GM12878 (cell line): ENCODE measurements around the gene BAZ2B. TPM values are rescaled to one million over a fixed set of nuclear protein-coding genes. Genes with fewer than 3 reads are reported as not detected.

Source experiments
- ATF7 ChIP-seq: fragments of 450-650 bp; IDR thresholded peaks from 2 replicates; pipeline ENCODE4 v1.6.1; 2016; ENCODE audit warnings: low read depth, mild to moderate bottlenecking
- E4F1 ChIP-seq: fragments of 450-650 bp; IDR thresholded peaks from 2 replicates; pipeline ENCODE4 v1.6.1; 2018; ENCODE audit warnings: borderline replicate concordance, mild to moderate bottlenecking; ENCODE audit not compliant: partially characterized antibody
- ETV6 ChIP-seq, 2 experiments: fragments of 450-650 bp in 1 of 2; IDR thresholded peaks in 1 of 2; conservative IDR thresholded peaks in 1 of 2; 2 replicates each; pipeline ENCODE4 v1.6.1; 2014; ENCODE audit warnings: antibody characterized with exemption in 1 of 2, borderline replicate concordance in 1 of 2, low read depth in 1 of 2, mild to moderate bottlenecking in 1 of 2, moderate library complexity in 1 of 2
- PKNOX1 ChIP-seq: fragments of 450-650 bp; IDR thresholded peaks from 2 replicates; pipeline ENCODE4 v1.6.1; 2016; ENCODE audit warnings: mild to moderate bottlenecking
- RAD51 ChIP-seq: fragments of 450-650 bp; IDR thresholded peaks from 2 replicates; pipeline ENCODE4 v1.6.1; 2016; ENCODE audit warnings: moderate library complexity, mild to moderate bottlenecking, inconsistent platforms
- SMAD1 ChIP-seq: fragments of 450-650 bp; IDR thresholded peaks from 2 replicates; pipeline ENCODE4 v1.6.1; 2018; ENCODE audit warnings: mild to moderate bottlenecking, low read depth; ENCODE audit not compliant: partially characterized antibody
- SREBF1 ChIP-seq: IDR thresholded peaks from 2 replicates; pipeline ENCODE4 v1.6.1; 2012; ENCODE audit warnings: mild to moderate bottlenecking, low read length
- SREBF2 ChIP-seq: IDR thresholded peaks from 2 replicates; pipeline ENCODE4 v1.6.1; 2012; ENCODE audit warnings: mild to moderate bottlenecking, low read length
- SUPT20H ChIP-seq: IDR thresholded peaks from 2 replicates; pipeline ENCODE4 v1.6.1; 2011; ENCODE audit warnings: low read depth, mild to moderate bottlenecking, low read length, moderate library complexity, borderline replicate concordance; ENCODE audit not compliant: control insufficient read depth
- TAF1 ChIP-seq: IDR thresholded peaks from 2 replicates; pipeline ENCODE4 v1.6.1; 2011; ENCODE audit warnings: mild to moderate bottlenecking, low read depth, low read length, borderline replicate concordance
- polyA plus RNA-seq, 11 experiments: library from polyadenylated mRNA; depleted of rRNA in 4 of 11; unstranded in 6 of 11; stranded (reverse) in 5 of 11; fragments of >200 nt; fragmentation: Nextera tagmentation in 4 of 11; fragmentation: Illumina TruSeq in 1 of 11; extraction: Ambion mirVana in 4 of 11; extraction: Trizol in 1 of 11; gene quantifications; 1 replicate in 1 of 11; 2 replicates in 10 of 11; pipeline versions ENCODE4 v1.2.1 to v1.2.3, GENCODE V29; 2011 to 2016; ENCODE audit warnings: inconsistent platforms in 2 of 11, missing spikeins in 2 of 11, low read depth in 1 of 11
- total RNA-seq, 4 experiments: library from RNA; depleted of rRNA in 3 of 4; stranded (reverse); fragments of >200 nt in 3 of 4; fragmentation: Illumina TruSeq in 1 of 4; extraction: Trizol in 1 of 4; gene quantifications; 2 replicates each; pipeline versions ENCODE4 v1.2.1 to v1.2.3, GENCODE V29; 2013 to 2021
- TF ChIP-seq, protein P1 (sequence below): fragments of 450-650 bp; IDR thresholded peaks from 2 replicates; pipeline ENCODE4 v1.6.1; 2017; ENCODE audit warnings: mild to moderate bottlenecking, moderate library complexity
- TF ChIP-seq, protein P2 (sequence below): fragments of 450-650 bp; IDR thresholded peaks from 2 replicates; pipeline ENCODE4 v1.6.1; 2017; ENCODE audit warnings: mild to moderate bottlenecking

BAZ2B gene
- total and polyA plus RNA-seq, 10 of the 15 experiments (the other 5 are each of a cell fraction or from before 2014, with no cell fraction given): 8.8 to 49.7 (median 24.7) TPM

- TF ChIP-seq, protein P1, sequence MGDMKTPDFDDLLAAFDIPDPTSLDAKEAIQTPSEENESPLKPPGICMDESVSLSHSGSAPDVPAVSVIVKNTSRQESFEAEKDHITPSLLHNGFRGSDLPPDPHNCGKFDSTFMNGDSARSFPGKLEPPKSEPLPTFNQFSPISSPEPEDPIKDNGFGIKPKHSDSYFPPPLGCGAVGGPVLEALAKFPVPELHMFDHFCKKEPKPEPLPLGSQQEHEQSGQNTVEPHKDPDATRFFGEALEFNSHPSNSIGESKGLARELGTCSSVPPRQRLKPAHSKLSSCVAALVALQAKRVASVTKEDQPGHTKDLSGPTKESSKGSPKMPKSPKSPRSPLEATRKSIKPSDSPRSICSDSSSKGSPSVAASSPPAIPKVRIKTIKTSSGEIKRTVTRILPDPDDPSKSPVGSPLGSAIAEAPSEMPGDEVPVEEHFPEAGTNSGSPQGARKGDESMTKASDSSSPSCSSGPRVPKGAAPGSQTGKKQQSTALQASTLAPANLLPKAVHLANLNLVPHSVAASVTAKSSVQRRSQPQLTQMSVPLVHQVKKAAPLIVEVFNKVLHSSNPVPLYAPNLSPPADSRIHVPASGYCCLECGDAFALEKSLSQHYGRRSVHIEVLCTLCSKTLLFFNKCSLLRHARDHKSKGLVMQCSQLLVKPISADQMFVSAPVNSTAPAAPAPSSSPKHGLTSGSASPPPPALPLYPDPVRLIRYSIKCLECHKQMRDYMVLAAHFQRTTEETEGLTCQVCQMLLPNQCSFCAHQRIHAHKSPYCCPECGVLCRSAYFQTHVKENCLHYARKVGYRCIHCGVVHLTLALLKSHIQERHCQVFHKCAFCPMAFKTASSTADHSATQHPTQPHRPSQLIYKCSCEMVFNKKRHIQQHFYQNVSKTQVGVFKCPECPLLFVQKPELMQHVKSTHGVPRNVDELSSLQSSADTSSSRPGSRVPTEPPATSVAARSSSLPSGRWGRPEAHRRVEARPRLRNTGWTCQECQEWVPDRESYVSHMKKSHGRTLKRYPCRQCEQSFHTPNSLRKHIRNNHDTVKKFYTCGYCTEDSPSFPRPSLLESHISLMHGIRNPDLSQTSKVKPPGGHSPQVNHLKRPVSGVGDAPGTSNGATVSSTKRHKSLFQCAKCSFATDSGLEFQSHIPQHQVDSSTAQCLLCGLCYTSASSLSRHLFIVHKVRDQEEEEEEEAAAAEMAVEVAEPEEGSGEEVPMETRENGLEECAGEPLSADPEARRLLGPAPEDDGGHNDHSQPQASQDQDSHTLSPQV: no peak
- TF ChIP-seq ETV6 (conservative IDR thresholded peaks at IDR 0.05 in 1 of 2, IDR thresholded peaks at IDR 0.05 in 1 of 2; ENCODE audit: borderline replicate concordance in 1 of 2, low read depth in 1 of 2) (no peak), RAD51 (no peak), E4F1 (no peak), ATF7 (no peak), SREBF2 (no peak), SREBF1 (no peak), SUPT20H (no peak), SMAD1 (no peak), TAF1 (no peak), PKNOX1 (no peak)
- TF ChIP-seq, protein P2, sequence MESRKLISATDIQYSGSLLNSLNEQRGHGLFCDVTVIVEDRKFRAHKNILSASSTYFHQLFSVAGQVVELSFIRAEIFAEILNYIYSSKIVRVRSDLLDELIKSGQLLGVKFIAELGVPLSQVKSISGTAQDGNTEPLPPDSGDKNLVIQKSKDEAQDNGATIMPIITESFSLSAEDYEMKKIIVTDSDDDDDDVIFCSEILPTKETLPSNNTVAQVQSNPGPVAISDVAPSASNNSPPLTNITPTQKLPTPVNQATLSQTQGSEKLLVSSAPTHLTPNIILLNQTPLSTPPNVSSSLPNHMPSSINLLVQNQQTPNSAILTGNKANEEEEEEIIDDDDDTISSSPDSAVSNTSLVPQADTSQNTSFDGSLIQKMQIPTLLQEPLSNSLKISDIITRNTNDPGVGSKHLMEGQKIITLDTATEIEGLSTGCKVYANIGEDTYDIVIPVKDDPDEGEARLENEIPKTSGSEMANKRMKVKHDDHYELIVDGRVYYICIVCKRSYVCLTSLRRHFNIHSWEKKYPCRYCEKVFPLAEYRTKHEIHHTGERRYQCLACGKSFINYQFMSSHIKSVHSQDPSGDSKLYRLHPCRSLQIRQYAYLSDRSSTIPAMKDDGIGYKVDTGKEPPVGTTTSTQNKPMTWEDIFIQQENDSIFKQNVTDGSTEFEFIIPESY: no peak
These were observed 114.6 kb downstream of the BAZ2B start (continued) for GRCh38 chr2:159501743-159502142.
